Mesendoderm (in vitro differentiated cells): ENCODE data around the gene COLEC12.

Experiments
- DNase-seq: peaks from one replicate; pipeline ENCODE4 v3.0.0; 2013
- H2AK5ac ChIP-seq: 2 replicates; pipeline ENCODE4 v1.6.1; 2013; ENCODE audit warnings: low read length, inconsistent platforms
- H2BK120ac ChIP-seq: 2 replicates; pipeline ENCODE4 v1.6.1; 2013; ENCODE audit warnings: low read depth, mild to moderate bottlenecking, low read length, moderate library complexity, mixed read lengths
- H2BK15ac ChIP-seq: replicated peaks from 2 replicates; pipeline ENCODE4 v1.6.1; 2013; ENCODE audit warnings: low read depth, mild to moderate bottlenecking, moderate library complexity
- H2BK5ac ChIP-seq: 2 replicates; pipeline ENCODE4 v1.6.1; 2013; ENCODE audit warnings: low read length, inconsistent platforms
- H3K18ac ChIP-seq: 2 replicates; pipeline ENCODE4 v1.6.1; 2013; ENCODE audit warnings: mild to moderate bottlenecking, low read length, mixed read lengths
- H3K23ac ChIP-seq: one replicate; pipeline ENCODE4 v1.6.1; 2013; ENCODE audit warnings: low read length
- H3K27ac ChIP-seq: 2 replicates; pipeline ENCODE4 v1.5.1; 2013; ENCODE audit warnings: low read depth, mild to moderate bottlenecking, inconsistent platforms, low read length, moderate library complexity
- H3K27me3 ChIP-seq: 2 replicates; pipeline ENCODE4 v1.6.1; 2013; ENCODE audit warnings: low read length, control low read depth, mild to moderate bottlenecking, inconsistent platforms; ENCODE audit not compliant: insufficient read depth, poor library complexity
- H3K36me3 ChIP-seq: 2 replicates; pipeline ENCODE4 v1.6.1; 2013; ENCODE audit warnings: low read length, inconsistent platforms; ENCODE audit not compliant: control insufficient read depth, insufficient read depth
- H3K4ac ChIP-seq: one replicate; pipeline ENCODE4 v1.6.1; 2013; ENCODE audit warnings: low read depth, mild to moderate bottlenecking, low read length, moderate library complexity
- H3K4me1 ChIP-seq: 2 replicates; pipeline ENCODE4 v1.6.1; 2013; ENCODE audit warnings: low read depth, low read length, inconsistent platforms; ENCODE audit not compliant: control insufficient read depth
- H3K4me2 ChIP-seq: 2 replicates; pipeline ENCODE4 v1.6.1; 2013; ENCODE audit warnings: low read length
- H3K4me3 ChIP-seq: 2 replicates; pipeline ENCODE4 v1.5.1; 2013; ENCODE audit warnings: mild to moderate bottlenecking, low read length
- H3K56ac ChIP-seq: one replicate; pipeline ENCODE4 v1.6.1; 2013; ENCODE audit warnings: low read length
- H3K79me1 ChIP-seq: 2 replicates; pipeline ENCODE4 v1.6.1; 2013; ENCODE audit warnings: low read length, inconsistent platforms
- H3K79me2 ChIP-seq: 2 replicates; pipeline ENCODE4 v1.6.1; 2013; ENCODE audit warnings: mild to moderate bottlenecking, low read length; ENCODE audit not compliant: control insufficient read depth, insufficient read depth
- H3K9ac ChIP-seq: 2 replicates; pipeline ENCODE4 v1.6.1; 2013; ENCODE audit warnings: low read length, inconsistent platforms
- H4K5ac ChIP-seq: one replicate; pipeline ENCODE4 v1.6.1; 2013; ENCODE audit warnings: low read length
- H4K8ac ChIP-seq: one replicate; pipeline ENCODE4 v1.6.1; 2013; ENCODE audit warnings: low read depth, mild to moderate bottlenecking, control low read depth, low read length, moderate library complexity
- WGBS: extraction: QIAGEN DNeasy Blood & Tissue Kit; methylation state at CpG from one replicate; pipeline ENCODE4 v1.1.7; 2013; ENCODE audit warnings: low lambda C conversion rate, missing lambda C conversion rate; ENCODE audit not compliant: insufficient coverage; ENCODE audit errors: extremely low coverage; 5-methylcytosine and 5-hydroxymethylcytosine counted together

Gene COLEC12

GRCh38 chr18:453400-453799 is 47.1 kb downstream of the COLEC12 start:
- no peak overlapping the region for H3K4ac ChIP-seq
- H3K36me3 ChIP-seq = no peaks in the 10 kb centered on the region
- H3K4me3 ChIP-seq = no peak overlapping the region
- no peak overlapping the region for H4K8ac ChIP-seq
- no peak overlapping the region for H2AK5ac ChIP-seq
- no peaks in the 10 kb centered on the region for H3K27me3 ChIP-seq
- no peak overlapping the region for H3K9ac ChIP-seq
- H4K5ac ChIP-seq = no peak overlapping the region
- H2BK120ac ChIP-seq = no peak overlapping the region
- no peak overlapping the region for H3K27ac ChIP-seq
- H3K4me1 ChIP-seq = peaks cover 8% of the 10 kb centered on the region
- no peak overlapping the region for H3K23ac ChIP-seq
- H3K79me2 ChIP-seq = no peaks in the 10 kb centered on the region
- H2BK5ac ChIP-seq = no peak overlapping the region
- H3K56ac ChIP-seq = no peak overlapping the region
- WGBS = no CpG with 5 or more reads among the region's 4 CpGs
- no peak overlapping the region for H3K4me2 ChIP-seq
- H2BK15ac ChIP-seq = no peak overlapping the region
- no peak for DNase-seq
- no peaks in the 10 kb centered on the region for H3K79me1 ChIP-seq
- no peak overlapping the region for H3K18ac ChIP-seq

DNA sequence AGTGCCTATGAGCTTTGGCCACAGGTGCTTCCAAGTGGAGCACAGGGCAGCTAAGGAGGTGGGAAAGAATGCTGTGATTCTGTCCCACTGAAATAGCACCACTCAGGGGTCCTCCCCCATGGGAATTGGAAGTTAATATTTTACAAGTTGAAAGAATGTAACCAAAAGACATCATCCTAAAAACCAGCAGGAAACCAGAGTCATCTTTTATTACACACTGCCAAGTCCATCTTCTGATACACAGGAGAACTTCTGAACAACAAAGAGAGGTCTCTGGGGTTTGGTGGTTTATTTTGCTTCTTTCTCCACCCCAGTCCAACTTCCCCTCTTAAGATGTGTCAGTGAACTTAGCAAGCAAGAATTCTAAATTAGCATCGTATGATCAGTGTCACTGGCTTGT is 47.7 kb downstream of the COLEC12 start:
- no peak overlapping the region for H4K5ac ChIP-seq
- H2BK15ac ChIP-seq = no peak overlapping the region
- no peak overlapping the region for H2AK5ac ChIP-seq
- no peak overlapping the region for H3K27ac ChIP-seq
- no peak overlapping the region for H4K8ac ChIP-seq
- H3K4me3 ChIP-seq = no peak overlapping the region
- H3K36me3 ChIP-seq = no peaks in the 10 kb centered on the region
- no peak overlapping the region for H2BK120ac ChIP-seq
- no peak overlapping the region for H3K23ac ChIP-seq
- H3K9ac ChIP-seq = no peak overlapping the region
- no peak overlapping the region for H2BK5ac ChIP-seq
- H3K4ac ChIP-seq = no peak overlapping the region
- no CpG with 5 or more reads among the region's 1 CpG for WGBS
- no peak overlapping the region for H3K18ac ChIP-seq
- H3K4me2 ChIP-seq = no peak overlapping the region
- H3K4me1 ChIP-seq = peaks cover 7% of the 10 kb centered on the region
- no peaks in the 10 kb centered on the region for H3K27me3 ChIP-seq
- no peak overlapping the region for H3K56ac ChIP-seq
- no peaks in the 10 kb centered on the region for H3K79me2 ChIP-seq
- DNase-seq = no peak
- H3K79me1 ChIP-seq = no peaks in the 10 kb centered on the region

DNA sequence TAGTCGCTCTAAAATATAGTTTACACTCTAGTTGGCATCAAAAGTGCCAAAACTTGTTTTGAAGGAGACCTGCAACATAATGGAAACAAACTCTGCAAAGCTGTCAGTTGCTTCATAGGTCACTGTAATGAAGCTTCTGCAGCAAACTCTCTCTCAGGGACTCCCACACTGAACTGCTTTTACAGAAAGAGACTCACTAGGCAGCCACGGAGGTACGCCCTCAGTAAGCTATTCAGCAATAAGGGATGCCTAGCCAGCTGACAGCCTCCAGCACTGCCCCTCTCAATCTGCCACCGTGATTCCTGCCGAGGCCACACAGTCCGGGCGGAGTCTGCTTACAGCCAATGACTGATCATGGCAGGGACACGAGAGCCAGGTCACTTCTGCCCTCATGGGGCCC is 51.1 kb downstream of the COLEC12 start:
- Histone ChIP-seq H3K18ac (no peak overlapping the region), H3K36me3 (no peaks in the 10 kb centered on the region), H3K27ac (no peak overlapping the region), H3K4me1 (no peaks in the 10 kb centered on the region), H3K4me2 (no peak overlapping the region), H2BK5ac (no peak overlapping the region), H2BK120ac (no peak overlapping the region), H3K27me3 (no peaks in the 10 kb centered on the region), H3K9ac (no peak overlapping the region), H3K4ac (no peak overlapping the region), H3K56ac (no peak overlapping the region), H2AK5ac (no peak overlapping the region), H3K79me2 (no peaks in the 10 kb centered on the region), H3K4me3 (no peak overlapping the region), H4K8ac (no peak overlapping the region), H3K23ac (no peak overlapping the region), H4K5ac (no peak overlapping the region), H2BK15ac (no peak overlapping the region), H3K79me1 (no peaks in the 10 kb centered on the region)
- WGBS = no CpG with 5 or more reads among the region's 8 CpGs
- DNase-seq = no peak

GRCh38 chr18:448116-448790 is 52.2 kb downstream of the COLEC12 start:
- Histone ChIP-seq H3K79me2 (no peaks in the 10 kb centered on the region), H3K36me3 (no peaks in the 10 kb centered on the region), H4K5ac (no peak overlapping the region), H3K23ac (no peak overlapping the region), H2BK5ac (no peak overlapping the region), H2BK120ac (no peak overlapping the region), H3K9ac (no peak overlapping the region), H3K27me3 (no peaks in the 10 kb centered on the region), H3K79me1 (no peaks in the 10 kb centered on the region), H3K4me1 (no peaks in the 10 kb centered on the region), H3K18ac (no peak overlapping the region), H3K4me3 (no peak overlapping the region), H3K4ac (no peak overlapping the region), H3K56ac (no peak overlapping the region), H4K8ac (no peak overlapping the region), H3K4me2 (no peak overlapping the region), H2AK5ac (no peak overlapping the region), H2BK15ac (no peak overlapping the region), H3K27ac (no peak overlapping the region)
- no CpG with 5 or more reads among the region's 5 CpGs for WGBS
- DNase-seq = no peak

GRCh38 chr18:446941-447560 is 53.5 kb downstream of the COLEC12 start:
- Histone ChIP-seq H3K79me2 (no peaks in the 10 kb centered on the region), H3K23ac (no peak overlapping the region), H3K56ac (no peak overlapping the region), H3K4ac (no peak overlapping the region), H3K27me3 (no peaks in the 10 kb centered on the region), H3K4me3 (no peak overlapping the region), H2BK120ac (no peak overlapping the region), H3K4me2 (no peak overlapping the region), H3K9ac (no peak overlapping the region), H2BK5ac (no peak overlapping the region), H3K18ac (no peak overlapping the region), H4K8ac (no peak overlapping the region), H2AK5ac (no peak overlapping the region), H3K27ac (no peak overlapping the region), H4K5ac (no peak overlapping the region), H3K36me3 (no peaks in the 10 kb centered on the region), H3K4me1 (no peaks in the 10 kb centered on the region), H2BK15ac (no peak overlapping the region), H3K79me1 (no peaks in the 10 kb centered on the region)
- no peak for DNase-seq
- WGBS = no CpG with 5 or more reads among the region's 5 CpGs

DNA sequence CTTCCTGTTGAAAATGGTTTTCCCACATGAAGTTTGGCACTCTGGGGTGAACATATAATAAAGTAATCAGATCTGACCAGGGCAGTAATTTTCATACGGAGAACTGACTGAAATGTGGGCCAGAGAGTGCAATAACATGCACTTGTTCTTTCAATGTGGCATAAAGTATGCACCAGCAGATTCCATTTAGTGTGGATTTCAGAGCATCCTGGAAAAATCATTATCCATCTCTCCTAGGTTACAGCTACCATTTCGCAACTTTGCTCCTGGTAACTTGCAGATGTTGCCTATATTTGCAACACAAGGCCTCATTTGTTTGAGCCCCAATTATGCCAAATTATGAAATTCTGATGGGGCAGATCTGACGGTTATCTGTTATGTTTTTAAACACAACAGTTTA is 55.4 kb downstream of the COLEC12 start:
- Histone ChIP-seq H2BK5ac (no peak overlapping the region), H3K27ac (no peak overlapping the region), H3K4me1 (no peaks in the 10 kb centered on the region), H3K36me3 (no peaks in the 10 kb centered on the region), H4K8ac (no peak overlapping the region), H4K5ac (no peak overlapping the region), H3K4ac (no peak overlapping the region), H3K4me3 (no peak overlapping the region), H3K23ac (no peak overlapping the region), H3K4me2 (no peak overlapping the region), H2BK15ac (no peak overlapping the region), H3K9ac (no peak overlapping the region), H3K56ac (no peak overlapping the region), H3K18ac (no peak overlapping the region), H3K27me3 (no peaks in the 10 kb centered on the region), H2BK120ac (no peak overlapping the region), H3K79me1 (no peaks in the 10 kb centered on the region), H3K79me2 (no peaks in the 10 kb centered on the region), H2AK5ac (no peak overlapping the region)
- no CpG with 5 or more reads among the region's 3 CpGs for WGBS
- DNase-seq = no peak
